Measurements from ENCODE around the gene TNF.
"Not testable (repeated sequence)": the region's sequence is repeated elsewhere in the genome, so short reads cannot be mapped to it uniquely, and the experiment has no call there.

TNF gene

DNA sequence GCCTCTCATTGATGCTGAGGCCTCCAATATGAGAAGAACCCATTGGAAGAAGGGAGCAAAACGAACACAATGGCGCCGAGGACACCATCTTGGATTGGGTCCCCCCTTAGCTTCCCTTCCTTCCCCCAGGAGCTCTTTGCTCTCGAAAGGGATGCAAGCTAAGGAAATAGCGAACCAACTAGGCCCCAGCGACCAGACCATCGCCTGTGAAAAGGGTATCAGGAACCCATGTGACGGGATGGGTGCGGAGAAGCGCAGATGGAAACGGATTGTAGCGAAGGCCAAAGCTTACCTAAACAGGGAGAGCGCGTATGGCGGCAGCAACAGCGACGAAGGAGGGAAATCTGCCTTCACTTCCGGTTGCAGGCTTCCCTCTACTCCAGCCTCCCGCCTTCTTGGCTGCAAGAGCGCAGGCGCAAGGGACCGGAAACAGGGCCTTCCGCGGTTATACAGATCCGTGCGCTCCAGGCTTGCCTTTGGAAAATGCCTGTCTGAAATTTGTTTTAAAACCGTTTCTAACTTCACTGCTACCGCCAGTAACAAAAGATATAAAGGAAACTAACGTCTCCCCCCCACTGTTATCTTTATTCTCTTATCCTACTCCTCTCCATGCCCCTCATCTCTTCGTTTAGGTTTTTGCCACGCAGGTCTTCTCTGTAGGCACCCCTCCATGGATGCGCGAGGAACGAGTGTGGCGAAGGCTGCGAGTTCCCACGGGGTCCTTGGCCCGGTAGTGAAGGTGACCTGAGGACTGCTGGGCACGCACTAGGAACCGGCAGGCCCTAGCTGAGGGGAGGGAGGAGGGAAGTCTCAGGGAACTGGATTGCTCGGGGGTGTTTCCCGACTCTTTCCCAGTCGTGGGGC is 33.5 kb upstream of the TNF start, which contains the start of gene DDX39B:
Gene DDX39B, minus strand, starts transcription at position 346 of the 864 bp plus-strand sequence. CDS start 1,471 bp downstream, outside the sequence.
- DNase-seq (ENCODE audit: insufficient read length, low spot score) (peak; percentile 76), FAIRE-seq (peak; percentile 91)
- TF ChIP-seq POLR2A (IDR thresholded peaks at IDR 0.05; ENCODE audit: low read depth, low read length) (peak; percentile 97), POU2F2 (IDR thresholded peaks at IDR 0.05; ENCODE audit: low read depth, low read length) (peak; percentile 79), PAX5 (IDR thresholded peaks at IDR 0.05; ENCODE audit: insufficient read depth, low read length, severe bottlenecking) (no peak), POLR2AphosphoS5 (IDR thresholded peaks at IDR 0.05; ENCODE audit: low read depth, low read length) (peak; percentile 97), TAF1 (IDR thresholded peaks at IDR 0.05; ENCODE audit: low read depth, low read length) (peak; percentile 100), SPI1 (IDR thresholded peaks at IDR 0.05; ENCODE audit: low read depth, low read length) (peak; percentile 45; the same call in 1 of the 2 replicates)

DNA sequence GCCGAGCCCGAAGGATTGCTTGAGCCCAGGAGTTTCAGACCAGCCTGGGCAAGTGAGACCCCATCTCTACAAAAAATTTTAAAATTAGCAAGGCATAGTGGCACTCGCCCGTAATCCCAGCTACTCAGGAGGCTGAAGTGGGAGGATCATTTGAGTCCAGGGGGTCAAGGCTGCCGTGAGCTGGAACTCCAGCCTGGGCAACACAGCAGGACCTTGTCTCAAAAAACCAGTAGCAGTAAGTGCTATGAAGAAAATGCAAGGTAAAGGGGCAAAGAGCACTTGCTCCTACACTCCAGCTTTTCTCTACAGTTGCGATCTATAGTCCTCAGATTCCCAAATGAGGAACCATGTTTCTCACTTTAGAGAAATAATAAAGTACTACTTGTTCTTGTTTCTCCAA is 31.7 kb upstream of the TNF start:
- DNase-seq (ENCODE audit: insufficient read length, low spot score) (no peak), FAIRE-seq (no peak)
- TF ChIP-seq POLR2AphosphoS5 (IDR thresholded peaks at IDR 0.05; ENCODE audit: low read depth, low read length): no peak
- TF ChIP-seq PAX5 (IDR thresholded peaks at IDR 0.05; ENCODE audit: insufficient read depth, low read length, severe bottlenecking): no peak
- TF ChIP-seq POLR2A (IDR thresholded peaks at IDR 0.05; ENCODE audit: low read depth, low read length): no peak
- no peak for TF ChIP-seq TAF1 (IDR thresholded peaks at IDR 0.05; ENCODE audit: low read depth, low read length)
- TF ChIP-seq POU2F2 (IDR thresholded peaks at IDR 0.05; ENCODE audit: low read depth, low read length): no peak
- no peak for TF ChIP-seq SPI1 (IDR thresholded peaks at IDR 0.05; ENCODE audit: low read depth, low read length)

DNA sequence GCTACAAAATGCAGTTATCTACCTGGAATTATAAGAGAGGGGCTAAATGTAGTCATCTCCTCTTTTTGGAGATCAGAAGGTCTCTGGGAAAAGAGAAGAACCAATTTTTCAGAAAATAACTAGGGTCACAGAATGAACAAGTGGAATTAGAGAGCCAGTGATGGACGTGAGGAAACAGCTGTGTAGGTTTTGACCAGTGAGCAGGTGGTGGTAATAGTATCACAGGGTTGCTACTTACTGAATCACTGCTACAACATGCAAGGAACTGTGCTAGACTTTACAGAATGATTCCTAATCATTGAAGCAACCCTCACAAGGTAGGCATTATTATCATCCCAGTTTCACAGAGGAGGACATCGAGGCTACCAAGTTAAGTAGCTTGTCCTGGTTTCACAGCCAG is 30.7 kb upstream of the TNF start:
- FAIRE-seq (no peak), DNase-seq (ENCODE audit: insufficient read length, low spot score) (no peak)
- TF ChIP-seq POLR2A (IDR thresholded peaks at IDR 0.05; ENCODE audit: low read depth, low read length) (no peak), POU2F2 (IDR thresholded peaks at IDR 0.05; ENCODE audit: low read depth, low read length) (no peak), SPI1 (IDR thresholded peaks at IDR 0.05; ENCODE audit: low read depth, low read length) (no peak), POLR2AphosphoS5 (IDR thresholded peaks at IDR 0.05; ENCODE audit: low read depth, low read length) (no peak), TAF1 (IDR thresholded peaks at IDR 0.05; ENCODE audit: low read depth, low read length) (no peak), PAX5 (IDR thresholded peaks at IDR 0.05; ENCODE audit: insufficient read depth, low read length, severe bottlenecking) (no peak)

DNA sequence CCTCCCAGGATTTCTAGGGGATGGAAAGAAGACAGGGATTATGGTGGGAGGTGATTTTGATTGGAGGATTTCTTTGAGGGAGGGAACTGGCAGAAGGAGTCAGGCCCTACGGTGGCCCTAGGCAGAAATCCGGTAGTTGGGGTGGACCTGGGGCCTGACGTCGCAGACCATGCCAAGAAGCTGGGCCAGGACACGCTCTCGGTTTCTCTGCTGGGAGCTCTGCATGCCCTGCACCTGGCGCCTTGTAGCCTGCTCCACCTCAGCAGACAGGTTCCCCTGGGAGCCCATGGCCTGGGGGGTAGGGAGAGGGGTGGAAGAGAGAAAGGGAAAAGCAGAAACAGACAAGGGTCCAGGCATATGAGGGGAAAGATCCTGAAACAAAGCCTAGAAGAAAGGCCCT is 30.1 kb upstream of the TNF start:
- FAIRE-seq (no peak), DNase-seq (ENCODE audit: insufficient read length, low spot score) (no peak)
- TF ChIP-seq POLR2A (IDR thresholded peaks at IDR 0.05; ENCODE audit: low read depth, low read length) (no peak), PAX5 (IDR thresholded peaks at IDR 0.05; ENCODE audit: insufficient read depth, low read length, severe bottlenecking) (no peak), SPI1 (IDR thresholded peaks at IDR 0.05; ENCODE audit: low read depth, low read length) (no peak), TAF1 (IDR thresholded peaks at IDR 0.05; ENCODE audit: low read depth, low read length) (no peak), POLR2AphosphoS5 (IDR thresholded peaks at IDR 0.05; ENCODE audit: low read depth, low read length) (no peak), POU2F2 (IDR thresholded peaks at IDR 0.05; ENCODE audit: low read depth, low read length) (no peak)

DNA sequence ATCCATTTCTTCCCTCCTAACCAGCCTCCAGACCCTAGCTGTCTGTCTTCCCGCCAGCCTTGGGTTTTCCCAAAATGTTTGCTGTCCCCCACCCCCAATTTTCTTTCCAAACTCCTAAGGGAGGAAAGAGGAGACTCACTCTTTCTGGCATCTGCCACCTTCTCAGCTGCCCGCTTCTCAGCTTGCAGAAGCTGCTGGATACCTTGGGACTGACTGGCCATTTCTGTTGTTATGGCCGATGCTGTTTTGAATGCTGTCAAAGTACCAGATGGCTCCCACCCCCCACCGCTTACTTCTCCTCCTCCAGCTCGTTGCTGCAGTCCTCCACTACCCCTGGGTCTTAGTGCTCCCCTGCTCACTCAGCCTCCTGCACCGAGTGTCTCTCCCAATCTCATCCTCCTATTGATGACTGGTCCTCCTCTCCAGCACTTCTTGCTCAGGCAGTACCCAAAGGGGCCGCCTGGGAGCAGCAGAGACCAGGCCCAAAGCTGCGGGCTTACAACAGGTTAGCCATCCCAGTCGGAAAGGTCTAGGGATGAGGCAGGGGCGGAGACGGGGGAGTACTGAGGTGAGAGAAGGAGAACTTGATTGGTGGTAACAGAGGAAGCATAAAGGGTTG is 28.9 kb upstream of the TNF start, which contains the start of gene ATP6V1G2:
Gene ATP6V1G2, minus strand, starts transcription at position 270 of the 619 bp plus-strand sequence. Its CDS starts 49 bp downstream, at position 221.
- FAIRE-seq (peak; percentile 83), DNase-seq (ENCODE audit: insufficient read length, low spot score) (no peak)
- TF ChIP-seq PAX5 (IDR thresholded peaks at IDR 0.05; ENCODE audit: insufficient read depth, low read length, severe bottlenecking) (peak; percentile 26), POLR2AphosphoS5 (IDR thresholded peaks at IDR 0.05; ENCODE audit: low read depth, low read length) (no peak)

DNA sequence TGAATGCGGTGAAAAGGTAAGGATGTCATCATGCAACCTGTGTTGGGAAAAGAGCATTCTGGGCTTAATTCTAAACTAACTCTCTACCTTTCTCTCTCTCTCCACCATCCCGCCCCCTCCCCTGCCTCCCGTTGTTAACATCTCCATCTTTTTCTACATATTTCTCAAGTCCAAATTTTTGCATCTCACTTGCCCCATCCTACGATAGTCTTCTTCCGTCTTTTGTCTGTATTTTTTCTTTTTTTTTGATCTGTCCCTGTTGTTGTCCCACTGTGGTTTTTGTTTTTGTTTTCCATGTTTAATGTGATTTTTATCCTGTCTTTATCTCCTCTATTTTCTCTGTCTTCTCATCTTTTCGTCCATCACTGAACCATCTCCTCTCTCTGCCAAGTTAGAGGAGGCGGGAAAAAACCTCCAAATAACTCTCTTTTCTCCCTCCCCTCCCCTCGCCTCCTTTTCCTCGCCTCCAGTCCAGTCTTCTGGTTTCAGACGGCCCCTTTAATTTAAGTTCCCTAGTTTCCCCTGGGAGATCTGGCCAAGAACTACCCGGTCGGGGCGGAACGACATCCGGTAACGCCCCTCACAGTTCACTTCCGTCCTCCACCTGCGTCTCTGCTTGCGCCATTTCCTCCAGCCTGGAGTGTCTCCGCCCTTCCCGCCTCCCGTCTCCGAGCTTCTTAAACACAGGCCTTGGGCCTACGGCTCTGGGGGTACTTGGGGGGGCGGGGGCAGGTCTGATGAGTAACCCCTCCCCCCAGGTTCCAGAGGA is 28.2 kb upstream of the TNF start, which contains the start of gene NFKBIL1:
Gene NFKBIL1, plus strand, starts transcription at position 651 of the 769 bp plus-strand sequence. Its CDS starts 87 bp downstream, at position 738.
- peak; percentile 92 for FAIRE-seq
- TF ChIP-seq TAF1 (IDR thresholded peaks at IDR 0.05; ENCODE audit: low read depth, low read length) (peak; percentile 30; the same call in 1 of the 2 replicates), POLR2AphosphoS5 (IDR thresholded peaks at IDR 0.05; ENCODE audit: low read depth, low read length) (peak; percentile 49; the same call in 1 of the 2 replicates), PAX5 (IDR thresholded peaks at IDR 0.05; ENCODE audit: insufficient read depth, low read length, severe bottlenecking) (no peak), POLR2A (IDR thresholded peaks at IDR 0.05; ENCODE audit: low read depth, low read length) (0 out of 2 replicates have a peak, but pooled peaks have one; percentile 39), SPI1 (IDR thresholded peaks at IDR 0.05; ENCODE audit: low read depth, low read length) (peak; percentile 72), POU2F2 (IDR thresholded peaks at IDR 0.05; ENCODE audit: low read depth, low read length) (peak; percentile 34; the same call in 1 of the 2 replicates)
- DNase-seq (ENCODE audit: insufficient read length, low spot score): peak; percentile 67

DNA sequence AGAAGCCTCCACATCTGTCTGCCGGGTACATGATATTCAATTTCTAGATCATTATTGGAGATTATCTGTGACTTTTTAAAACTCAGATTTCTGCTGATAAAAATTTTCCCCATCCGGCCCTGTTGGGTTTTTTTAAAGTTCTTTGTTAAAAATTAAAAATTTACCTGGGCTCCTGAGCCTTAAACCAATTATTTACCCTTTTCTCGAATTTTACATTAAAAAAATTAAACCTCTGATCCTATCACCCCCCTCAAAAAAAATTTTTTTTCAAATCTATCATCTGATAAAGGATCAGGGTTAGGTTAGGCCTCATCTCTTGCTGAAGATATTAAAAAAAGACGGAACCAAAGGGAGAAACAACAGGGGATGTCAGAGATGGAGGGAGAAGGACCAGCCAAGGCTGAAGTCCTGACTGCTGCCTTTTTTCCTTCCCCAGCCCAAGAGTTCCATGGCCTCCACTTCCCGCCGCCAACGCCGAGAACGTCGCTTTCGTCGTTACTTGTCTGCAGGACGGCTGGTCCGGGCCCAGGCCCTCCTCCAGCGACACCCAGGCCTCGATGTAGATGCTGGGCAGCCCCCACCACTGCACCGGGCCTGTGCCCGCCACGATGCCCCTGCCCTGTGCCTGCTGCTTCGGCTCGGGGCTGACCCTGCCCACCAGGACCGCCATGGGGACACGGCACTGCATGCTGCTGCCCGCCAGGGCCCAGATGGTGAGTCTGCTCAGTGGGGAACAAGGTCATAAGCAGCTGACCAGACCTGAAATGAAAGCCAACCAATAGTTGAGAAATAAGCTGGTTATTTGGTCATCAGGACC is 27.4 kb upstream of the TNF start:
- FAIRE-seq: no peak
- TF ChIP-seq SPI1 (IDR thresholded peaks at IDR 0.05; ENCODE audit: low read depth, low read length) (no peak), PAX5 (IDR thresholded peaks at IDR 0.05; ENCODE audit: insufficient read depth, low read length, severe bottlenecking) (no peak), POLR2AphosphoS5 (IDR thresholded peaks at IDR 0.05; ENCODE audit: low read depth, low read length) (no peak), POU2F2 (IDR thresholded peaks at IDR 0.05; ENCODE audit: low read depth, low read length) (no peak), POLR2A (IDR thresholded peaks at IDR 0.05; ENCODE audit: low read depth, low read length) (no peak), TAF1 (IDR thresholded peaks at IDR 0.05; ENCODE audit: low read depth, low read length) (no peak)
- DNase-seq (ENCODE audit: insufficient read length, low spot score): no peak

DNA sequence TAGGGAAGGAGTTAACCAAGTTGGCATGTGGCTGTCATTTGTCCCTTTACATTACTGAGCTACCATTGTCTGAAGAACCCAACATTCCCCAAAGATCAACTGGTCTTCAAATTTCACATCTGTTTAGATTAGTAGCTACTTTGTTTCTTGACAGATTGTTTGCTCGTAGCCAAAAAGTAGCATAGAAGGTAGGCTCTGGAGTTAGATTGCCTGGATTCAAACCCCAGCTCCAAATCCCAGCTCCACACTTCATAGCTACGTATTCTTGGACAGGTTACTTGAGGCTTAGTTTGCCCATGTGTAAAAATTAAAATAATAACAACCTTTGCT is 26.9 kb upstream of the TNF start:
- TF ChIP-seq POLR2AphosphoS5 (IDR thresholded peaks at IDR 0.05; ENCODE audit: low read depth, low read length) (no peak), POU2F2 (IDR thresholded peaks at IDR 0.05; ENCODE audit: low read depth, low read length) (no peak), POLR2A (IDR thresholded peaks at IDR 0.05; ENCODE audit: low read depth, low read length) (no peak), SPI1 (IDR thresholded peaks at IDR 0.05; ENCODE audit: low read depth, low read length) (no peak), PAX5 (IDR thresholded peaks at IDR 0.05; ENCODE audit: insufficient read depth, low read length, severe bottlenecking) (no peak), TAF1 (IDR thresholded peaks at IDR 0.05; ENCODE audit: low read depth, low read length) (no peak)
- no peak for DNase-seq (ENCODE audit: insufficient read length, low spot score)
- FAIRE-seq: no peak

DNA sequence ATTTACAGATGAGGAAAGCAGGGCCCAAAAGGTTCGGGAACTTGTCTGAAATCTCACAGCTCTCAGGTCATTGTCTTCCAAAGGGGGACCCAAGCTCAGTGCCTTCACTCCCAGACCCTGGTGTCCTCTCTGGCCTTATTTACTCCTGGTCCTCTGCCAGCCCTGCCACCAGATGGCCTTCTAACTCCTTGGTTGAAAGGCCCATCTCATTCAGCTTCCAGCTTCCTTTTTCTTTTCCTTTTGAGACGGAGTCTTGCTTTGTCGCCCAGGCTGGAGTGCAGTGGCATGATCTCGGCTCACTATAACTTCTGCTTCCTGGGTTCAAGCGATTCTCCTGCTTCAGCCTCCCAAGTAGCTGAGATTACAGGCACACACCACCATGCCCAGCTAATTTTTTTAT is 24.0 kb upstream of the TNF start:
- not testable (repeated sequence) for DNase-seq (ENCODE audit: insufficient read length, low spot score)
- peak; percentile 81 for FAIRE-seq
